H7 (cell line): ENCODE results near the gene ZNF648. TPM values are rescaled to one million over a fixed set of nuclear protein-coding genes. Genes with fewer than 3 reads are reported as not detected.
A peak's percentile ranks its signal among the peaks of the same experiment; 100 is the strongest.
"Not testable (repeated sequence)": the region's sequence is repeated elsewhere in the genome, so short reads cannot be mapped to it uniquely, and the experiment has no call there.

Experiments used
- DNase-seq: peaks from one replicate; pipeline ENCODE4 v3.0.0; 2012
- H3K27me3 ChIP-seq: 2 replicates; pipeline ENCODE4 v1.6.0; 2011; ENCODE audit warnings: mild to moderate bottlenecking, low read length; ENCODE audit not compliant: control insufficient read depth, insufficient read depth
- H3K36me3 ChIP-seq: replicated peaks from 2 replicates; pipeline ENCODE4 v1.5.1; 2011; ENCODE audit warnings: low read length; ENCODE audit not compliant: control insufficient read depth, insufficient read depth
- H3K4me3 ChIP-seq: 2 replicates; pipeline ENCODE4 v1.5.1; 2011; ENCODE audit warnings: low read depth, mild to moderate bottlenecking, control low read depth, low read length, moderate library complexity; ENCODE audit not compliant: insufficient read depth
- total RNA-seq: library from RNA; depleted of rRNA; stranded (reverse); fragments of >200 nt; shearing (Covaris generic); gene quantifications from 2 replicates; pipeline ENCODE4 v1.2.3, GENCODE V29; 2014; rRNA removed

ZNF648 gene
- total RNA-seq, result 0.21 and 0.26 TPM in 2 replicates

GRCh38 chr1:182061594-182061993 lies at the start of gene ZNF648:
TSS of gene ZNF648 (minus strand) at chr1:182061712. CDS start at chr1:182058010, 3,702 bp downstream.
- DNase-seq, result no peak
- H3K4me3 ChIP-seq, result no peak within 1 kb of the TSS
- H3K36me3 ChIP-seq, result no peaks in the 10 kb centered on the region
- no peaks in the 10 kb centered on the region for H3K27me3 ChIP-seq

- no peak for DNase-seq
- no peak overlapping the region for H3K4me3 ChIP-seq
Observed at GRCh38 chr1:182110635-182111034, 49.1 kb upstream of the ZNF648 start.

GRCh38 chr1:182109771-182110170 lies 48.3 kb upstream of the ZNF648 start:
- no peak overlapping the region for H3K4me3 ChIP-seq

More at GRCh38 chr1:182110635-182111034, 49.1 kb upstream of the ZNF648 start:
- Histone ChIP-seq H3K36me3 (no peaks in the 10 kb centered on the region), H3K27me3 (no peaks in the 10 kb centered on the region)

GRCh38 chr1:182107209-182107608 lies 45.7 kb upstream of the ZNF648 start:
- Histone ChIP-seq H3K27me3 (no peaks in the 10 kb centered on the region), H3K36me3 (no peaks in the 10 kb centered on the region), H3K4me3 (no peak overlapping the region)
- DNase-seq, result no peak

More at GRCh38 chr1:182109771-182110170, 48.3 kb upstream of the ZNF648 start:
- H3K27me3 ChIP-seq, result no peaks in the 10 kb centered on the region
- H3K36me3 ChIP-seq, result no peaks in the 10 kb centered on the region
- no peak for DNase-seq

GRCh38 chr1:182102043-182102416 lies 40.5 kb upstream of the ZNF648 start:
- Histone ChIP-seq H3K36me3 (no peaks in the 10 kb centered on the region), H3K27me3 (no peaks in the 10 kb centered on the region), H3K4me3 (no peak overlapping the region)
- DNase-seq, result no peak

GRCh38 chr1:182101415-182102042 lies 40.0 kb upstream of the ZNF648 start:
- Histone ChIP-seq H3K27me3 (no peaks in the 10 kb centered on the region), H3K36me3 (no peaks in the 10 kb centered on the region), H3K4me3 (no peak overlapping the region)
- peak; percentile 79 for DNase-seq

- Histone ChIP-seq H3K27me3 (no peaks in the 10 kb centered on the region), H3K4me3 (no peak overlapping the region), H3K36me3 (no peaks in the 10 kb centered on the region)
- no peak for DNase-seq
Observed at GRCh38 chr1:182098301-182098700, 36.8 kb upstream of the ZNF648 start.

GRCh38 chr1:182095946-182096345 lies 34.4 kb upstream of the ZNF648 start:
- Histone ChIP-seq H3K27me3 (no peaks in the 10 kb centered on the region; the same call in 1 of the 2 replicates), H3K4me3 (no peak overlapping the region), H3K36me3 (no peaks in the 10 kb centered on the region)
- no peak for DNase-seq

GRCh38 chr1:182094514-182095005 lies 33.0 kb upstream of the ZNF648 start:
- H3K27me3 ChIP-seq, H3K36me3 ChIP-seq, H3K4me3 ChIP-seq, DNase-seq: not testable (repeated sequence)

- Histone ChIP-seq H3K27me3 (no peaks in the 10 kb centered on the region; the same call in 1 of the 2 replicates), H3K36me3 (no peaks in the 10 kb centered on the region), H3K4me3 (no peak overlapping the region)
- DNase-seq, result no peak
Observed at GRCh38 chr1:182093781-182094180, 32.3 kb upstream of the ZNF648 start.

- no peak overlapping the region for H3K4me3 ChIP-seq
- no peak for DNase-seq
- H3K36me3 ChIP-seq, result no peaks in the 10 kb centered on the region
- H3K27me3 ChIP-seq, result no peaks in the 10 kb centered on the region; the same call in 1 of the 2 replicates
Observed at GRCh38 chr1:182092336-182092735, 30.8 kb upstream of the ZNF648 start.

- no peaks in the 10 kb centered on the region for H3K36me3 ChIP-seq
- DNase-seq, result no peak
- no peaks in the 10 kb centered on the region; the same call in 1 of the 2 replicates for H3K27me3 ChIP-seq
- no peak overlapping the region for H3K4me3 ChIP-seq
Observed at GRCh38 chr1:182091083-182091482, 29.6 kb upstream of the ZNF648 start.

GRCh38 chr1:182087719-182088350 lies 26.3 kb upstream of the ZNF648 start:
- no peak for DNase-seq
- Histone ChIP-seq H3K36me3 (no peaks in the 10 kb centered on the region), H3K27me3 (no peaks in the 10 kb centered on the region; the same call in 1 of the 2 replicates), H3K4me3 (no peak overlapping the region)

- DNase-seq, result no peak
- H3K36me3 ChIP-seq, result no peaks in the 10 kb centered on the region
- no peaks in the 10 kb centered on the region; the same call in 1 of the 2 replicates for H3K27me3 ChIP-seq
- no peak overlapping the region for H3K4me3 ChIP-seq
Observed at GRCh38 chr1:182087304-182087703, 25.8 kb upstream of the ZNF648 start.

- Histone ChIP-seq H3K27me3 (no peaks in the 10 kb centered on the region; the same call in 1 of the 2 replicates), H3K4me3 (no peak overlapping the region), H3K36me3 (no peaks in the 10 kb centered on the region)
- no peak for DNase-seq
Observed at GRCh38 chr1:182086620-182087019, 25.1 kb upstream of the ZNF648 start.
